PC-9 (cell line): Measurements from ENCODE around the gene LONP2. TPM values are rescaled to one million over a fixed set of nuclear protein-coding genes. Genes with fewer than 3 reads are reported as not detected.

Experiments used
- BruUV-seq: library from RNA; stranded (reverse); fragments of 400-500 nt; replicated peaks from 2 replicates; lab custom pipeline; 2021; lab: Mats Ljungman, UMichigan
- CTCF ChIA-PET: fragments of 300-600 bp; sonication (Branson Sonifier 250); formaldehyde crosslinking; loops from one replicate; lab custom pipeline; 2022; ENCODE audit warnings: antibody characterized with exemption; lab: Charles Lee
- POLR2A ChIA-PET: fragments of 300-600 bp; sonication (Branson Sonifier 250); formaldehyde crosslinking; loops from one replicate; lab custom pipeline; 2022; ENCODE audit warnings: antibody characterized with exemption; ENCODE audit not compliant: unreplicated experiment; lab: Charles Lee
- DNase-seq, 2 experiments: peaks; one replicate each; pipeline versions ENCODE4 v3.0.0 to v3.0.0-alpha.2; 2015 to 2022; ENCODE audit warnings: mixed read lengths in 1 of 2
- H2AFZ ChIP-seq: fragments of 200-600 bp; sonication (generic); 2 replicates; pipeline ENCODE4 v1.8.1; 2017; ENCODE audit warnings: antibody characterized with exemption
- H3F3A ChIP-seq: fragments of 200-600 bp; sonication (generic); 2 replicates; pipeline ENCODE4 v1.8.1; 2017; ENCODE audit warnings: antibody characterized with exemption, mild to moderate bottlenecking, low read depth; ENCODE audit not compliant: insufficient read depth
- H3K27ac ChIP-seq: fragments of 200-600 bp; sonication (generic); 2 replicates; pipeline ENCODE4 v1.6.1; 2016; ENCODE audit warnings: mixed run types
- H3K27me3 ChIP-seq: fragments of 200-600 bp; sonication (generic); 2 replicates; pipeline ENCODE4 v1.6.1; 2016; ENCODE audit warnings: low read depth, mixed run types; ENCODE audit not compliant: insufficient read depth
- H3K36me3 ChIP-seq: fragments of 200-600 bp; sonication (generic); 2 replicates; pipeline ENCODE4 v1.6.1; 2016; ENCODE audit warnings: low read depth, mixed run types
- H3K4me1 ChIP-seq: fragments of 200-600 bp; sonication (generic); replicated peaks from 2 replicates; pipeline ENCODE4 v1.6.1; 2016; ENCODE audit warnings: mixed run types; ENCODE audit not compliant: insufficient read depth
- H3K4me2 ChIP-seq: fragments of 200-600 bp; sonication (generic); 2 replicates; pipeline ENCODE4 v1.6.1; 2017; ENCODE audit warnings: mixed run types
- H3K4me3 ChIP-seq: fragments of 200-600 bp; sonication (generic); 2 replicates; pipeline ENCODE4 v1.6.1; 2016; ENCODE audit warnings: mixed run types
- H3K79me2 ChIP-seq: fragments of 200-600 bp; sonication (generic); 2 replicates; pipeline ENCODE4 v1.6.1; 2017; ENCODE audit warnings: low read depth, mixed run types
- H3K9me2 ChIP-seq: fragments of 200-600 bp; sonication (generic); 2 replicates; pipeline ENCODE4 v1.8.1; 2017; ENCODE audit warnings: mild to moderate bottlenecking; ENCODE audit not compliant: insufficient read depth
- H3K9me3 ChIP-seq: fragments of 200-600 bp; sonication (generic); 2 replicates; pipeline ENCODE4 v1.8.1; 2016; ENCODE audit warnings: low read depth; ENCODE audit not compliant: insufficient read depth
- H4K20me1 ChIP-seq: fragments of 200-600 bp; sonication (generic); 2 replicates; pipeline ENCODE4 v1.8.1; 2017; ENCODE audit not compliant: insufficient read depth
- CTCF ChIP-seq: fragments of 200-600 bp; sonication (generic); conservative IDR thresholded peaks from 2 replicates; pipeline ENCODE4 v1.6.1; 2017; ENCODE audit warnings: mixed run types, antibody characterized with exemption, mild to moderate bottlenecking, moderate library complexity
- EZH2 ChIP-seq: fragments of 200-600 bp; sonication (generic); IDR thresholded peaks from 2 replicates; pipeline ENCODE4 v1.8.0; 2017; ENCODE audit warnings: antibody characterized with exemption, low read depth
- intact Hi-C: fragments of 100-400 bp; cut with micrococcal nuclease; formaldehyde crosslinking; loops from one replicate; pipeline ENCODE4 v1.10.0; 2022; ENCODE audit not compliant: unreplicated experiment
- total RNA-seq: library from RNA; stranded (reverse); gene quantifications from 2 replicates; pipeline ENCODE4 v1.2.3, GENCODE V29; 2021

Gene LONP2
- total RNA-seq, 1 experiment from 2014 or later: 47.0 TPM

- Histone ChIP-seq H3F3A (no peaks in the 10 kb centered on the region), H2AFZ (no peak overlapping the region), H3K27me3 (no peaks in the 10 kb centered on the region), H3K4me1 (no peaks in the 10 kb centered on the region), H4K20me1 (no peaks in the 10 kb centered on the region), H3K9me2 (no peaks in the 10 kb centered on the region), H3K4me2 (no peak overlapping the region), H3K4me3 (no peak overlapping the region), H3K9me3 (no peaks in the 10 kb centered on the region), H3K79me2 (no peaks in the 10 kb centered on the region), H3K36me3 (0 out of 2 replicates have a peak, but pooled peaks cover 5% of the 10 kb centered on the region), H3K27ac (no peak overlapping the region)
- BruUV-seq: no TSS peak
- ChIA-PET CTCF (interaction anchor here (0.7 kb wide), 1 partner anchor 10 kb away, joined by 3 read pairs; no protein-coding TSS in a partner anchor), POLR2A (no interaction called here)
- intact Hi-C loops: no loop called here
- TF ChIP-seq CTCF (no peak), EZH2 (no peak)
- no peak for DNase-seq
These were observed 86.2 kb downstream of the LONP2 start for GRCh38 chr16:48330189-48330840.

- BruUV-seq: no TSS peak
- Histone ChIP-seq H3K9me3 (no peaks in the 10 kb centered on the region), H4K20me1 (no peaks in the 10 kb centered on the region), H3K27me3 (no peaks in the 10 kb centered on the region), H3K27ac (no peak overlapping the region), H2AFZ (no peak overlapping the region), H3K36me3 (0 out of 2 replicates have a peak, but pooled peaks cover 5% of the 10 kb centered on the region), H3K4me2 (no peak overlapping the region), H3K4me3 (no peak overlapping the region), H3K79me2 (no peaks in the 10 kb centered on the region), H3K4me1 (no peaks in the 10 kb centered on the region), H3F3A (no peaks in the 10 kb centered on the region), H3K9me2 (no peaks in the 10 kb centered on the region)
- CTCF ChIA-PET: interaction anchor here (0.7 kb wide), 1 partner anchor 11 kb away, joined by 3 read pairs; no protein-coding TSS in a partner anchor
- intact Hi-C loops: no loop called here
- TF ChIP-seq EZH2: no peak
- no peak for TF ChIP-seq CTCF
- POLR2A ChIA-PET: no interaction called here
- DNase-seq: no peak
These were observed 86.7 kb downstream of the LONP2 start for GRCh38 chr16:48330841-48331192.

- no peak for DNase-seq
- Histone ChIP-seq H3K9me2 (no peaks in the 10 kb centered on the region), H3K36me3 (0 out of 2 replicates have a peak, but pooled peaks cover 5% of the 10 kb centered on the region), H3K27me3 (no peaks in the 10 kb centered on the region), H3K4me3 (no peak overlapping the region), H3K4me1 (no peaks in the 10 kb centered on the region), H3K9me3 (no peaks in the 10 kb centered on the region), H2AFZ (no peak overlapping the region), H3K27ac (no peak overlapping the region), H3F3A (no peaks in the 10 kb centered on the region), H3K79me2 (no peaks in the 10 kb centered on the region), H3K4me2 (no peak overlapping the region), H4K20me1 (no peaks in the 10 kb centered on the region)
- ChIA-PET CTCF (no interaction called here), POLR2A (no interaction called here)
- intact Hi-C loops: no loop called here
- BruUV-seq: no TSS peak
- no peak for TF ChIP-seq CTCF
- TF ChIP-seq EZH2: no peak
These were observed 88.9 kb downstream of the LONP2 start for GRCh38 chr16:48332978-48333377.
